GM21529 (cell line): ENCODE results near the gene SIK3.

ENCODE experiments used
- ATAC-seq: cut with Tn5 transposase; IDR thresholded peaks from one replicate; pipeline ENCODE4 v1.9.1; 2021; ENCODE audit not compliant: unreplicated experiment

Gene SIK3

GRCh38 chr11:117080370-117080769 lies 17.9 kb downstream of the SIK3 start:
- no peak for ATAC-seq

DNA sequence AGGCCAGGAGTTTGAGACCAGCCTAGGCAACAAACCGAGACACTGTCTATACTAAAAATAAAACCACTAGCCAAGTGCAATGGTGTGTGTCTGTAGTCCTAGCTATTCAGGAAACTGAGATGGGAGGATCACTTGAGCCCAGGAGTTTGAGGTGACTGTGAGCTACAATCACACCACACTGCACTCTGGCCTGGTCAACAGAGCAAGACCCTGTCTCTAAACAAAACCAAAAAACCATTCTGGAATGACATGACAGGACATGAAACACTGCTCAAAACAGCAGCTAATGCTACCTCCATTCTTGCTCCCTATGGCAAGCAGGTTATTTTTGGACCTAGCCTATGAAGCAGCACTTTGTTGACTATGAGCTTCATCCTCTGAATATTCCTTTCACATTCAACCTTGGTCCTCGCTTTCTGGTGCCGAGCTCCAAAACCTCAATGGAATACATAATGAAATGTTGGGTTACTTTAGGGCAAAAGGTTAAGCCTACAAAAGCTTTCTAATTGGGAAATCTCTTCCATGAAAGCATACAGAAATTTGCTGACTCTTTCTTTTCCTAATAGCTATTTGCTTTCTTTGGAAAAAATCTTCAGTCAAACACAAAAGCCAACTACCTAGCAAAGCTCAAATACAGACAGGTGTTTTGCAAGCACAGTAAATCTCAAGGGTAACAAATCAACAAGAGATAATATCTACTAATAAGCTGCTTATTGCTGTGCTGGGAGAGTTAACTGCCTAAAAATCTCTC lies 21.1 kb downstream of the SIK3 start:
- peak; percentile 40 for ATAC-seq

GRCh38 chr11:117075186-117075585 lies 23.0 kb downstream of the SIK3 start:
- no peak for ATAC-seq

GRCh38 chr11:117074119-117074518 lies 24.1 kb downstream of the SIK3 start:
- ATAC-seq = no peak

DNA sequence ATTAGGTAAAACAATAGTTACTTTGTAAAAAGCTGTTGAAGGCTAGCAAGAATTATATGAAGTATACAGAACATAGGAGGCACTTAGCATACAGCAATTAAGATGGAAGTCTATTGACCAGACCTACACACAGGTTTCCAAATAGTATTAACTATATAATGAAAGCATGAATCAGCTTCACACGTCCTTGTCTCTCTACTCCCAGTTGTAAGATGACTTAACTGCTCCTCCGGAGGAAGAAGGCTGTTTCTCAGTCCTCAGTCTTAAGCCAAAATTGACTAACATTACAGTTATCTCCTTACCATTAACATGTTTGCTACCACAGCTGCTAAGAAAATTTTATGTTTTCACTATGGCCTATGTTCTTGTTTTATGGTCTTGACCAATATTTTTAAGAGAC lies 24.7 kb downstream of the SIK3 start:
- ATAC-seq = no peak

DNA sequence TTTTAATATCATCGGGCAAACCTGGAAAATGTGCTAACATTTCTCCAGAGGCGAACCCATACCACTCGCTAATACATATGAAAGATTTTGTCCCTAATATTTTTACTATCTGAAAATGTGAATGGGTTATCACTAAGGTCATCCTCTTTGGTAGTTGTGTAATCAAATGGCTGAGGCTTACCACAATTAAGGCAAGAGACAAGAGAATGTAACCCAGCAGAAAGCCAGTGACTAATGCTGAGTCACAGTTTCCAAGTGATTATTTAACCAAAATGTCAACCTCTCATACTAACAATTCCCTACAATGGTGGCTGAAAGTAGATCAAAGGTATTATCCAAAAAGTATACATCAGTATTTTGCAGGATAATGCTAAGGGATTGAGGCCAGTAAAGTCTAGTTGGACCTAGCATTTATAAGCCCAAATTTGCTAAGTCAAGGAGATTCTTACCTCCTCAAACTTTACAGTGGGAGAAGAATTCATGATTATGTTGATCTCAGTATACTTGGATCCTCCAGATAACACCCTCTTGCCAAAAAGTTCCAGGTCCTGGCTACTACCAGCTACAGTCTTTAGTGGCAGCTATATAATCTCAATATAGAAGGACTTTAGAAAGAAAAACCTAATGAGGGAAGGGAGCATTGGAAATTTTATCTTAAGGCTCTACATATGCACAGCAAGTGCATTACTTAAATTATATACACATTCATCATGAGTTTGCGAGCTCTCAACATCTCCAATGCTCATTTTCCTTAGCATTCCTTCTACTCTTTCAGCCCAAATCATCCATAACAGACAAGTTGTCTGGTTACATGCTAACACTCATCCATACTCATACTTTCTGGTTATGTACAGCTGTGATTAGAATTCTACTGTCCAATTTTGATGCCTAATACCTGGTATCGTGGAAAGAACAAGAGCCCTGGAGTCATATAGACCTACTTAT lies 25.4 kb downstream of the SIK3 start:
- ATAC-seq = no peak

DNA sequence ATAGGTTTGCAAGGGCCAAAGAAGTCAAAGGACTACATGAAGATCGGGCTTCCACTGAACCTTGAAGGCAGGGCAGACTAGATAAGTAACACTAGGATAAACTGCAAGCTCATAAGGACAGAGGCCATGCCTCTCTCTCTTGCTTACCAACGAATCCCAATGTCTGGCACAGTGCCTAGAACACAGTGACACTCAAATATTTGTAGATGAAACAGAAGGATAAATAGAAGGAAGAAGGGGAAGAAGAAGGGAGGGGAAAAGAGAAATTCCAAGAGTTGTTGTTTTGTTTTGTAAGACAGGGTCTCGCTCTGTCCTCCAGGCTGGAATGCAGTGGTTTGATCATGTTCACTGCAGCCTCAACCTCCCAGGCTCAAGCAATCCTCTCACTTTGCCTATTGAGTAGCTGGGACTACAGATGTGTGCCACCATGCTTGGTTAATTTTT lies 26.9 kb downstream of the SIK3 start:
- ATAC-seq = no peak

GRCh38 chr11:117070016-117070415 lies 28.2 kb downstream of the SIK3 start:
- no peak for ATAC-seq

DNA sequence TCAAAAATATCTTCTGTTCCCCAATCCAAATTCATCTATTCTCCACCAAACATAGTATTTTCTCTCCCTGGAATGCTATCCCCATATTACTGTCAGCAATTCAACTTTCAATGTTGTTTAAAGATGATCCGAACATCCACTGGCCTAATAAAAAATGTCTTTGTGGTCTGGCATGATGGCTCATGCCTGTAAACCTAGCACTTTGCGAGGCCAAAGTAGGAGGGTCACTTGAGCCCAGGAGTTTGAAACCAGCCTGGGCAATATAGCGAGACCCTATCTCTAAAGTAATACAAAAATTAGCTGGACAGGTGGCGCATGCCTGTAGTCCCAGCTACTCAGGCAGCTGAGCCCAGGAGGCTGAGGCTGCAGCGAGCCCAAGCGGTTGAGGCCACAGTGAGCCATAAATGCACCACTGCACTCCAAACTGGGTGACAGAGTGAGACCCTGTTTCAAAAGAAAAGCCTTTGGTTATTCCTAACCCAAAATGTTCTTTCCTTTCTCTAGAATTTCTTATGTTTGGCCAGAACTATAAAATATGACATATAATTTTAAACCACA lies 29.8 kb downstream of the SIK3 start:
- ATAC-seq = no peak

DNA sequence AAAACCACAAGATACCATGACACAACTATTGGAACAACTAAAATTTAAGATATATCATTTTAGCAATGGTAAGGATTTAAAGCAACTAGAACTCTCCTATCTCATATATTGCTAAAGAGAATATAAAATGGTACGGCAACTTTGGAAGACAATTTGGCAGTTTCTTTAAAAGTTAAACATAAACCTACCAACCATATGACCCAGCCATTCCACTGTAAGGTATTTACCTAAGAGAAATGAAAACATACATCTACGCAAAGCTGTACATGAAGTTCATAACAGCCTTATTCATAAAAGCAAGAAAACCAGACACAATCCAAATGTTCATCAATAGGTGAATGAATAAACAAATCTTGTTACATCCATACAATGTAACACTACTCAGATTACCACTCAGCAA lies 31.3 kb downstream of the SIK3 start:
- ATAC-seq = no peak

GRCh38 chr11:117064275-117064674 lies 34.0 kb downstream of the SIK3 start:
- no peak for ATAC-seq

- no peak for ATAC-seq
Observed at GRCh38 chr11:117062498-117062897, 35.7 kb downstream of the SIK3 start.

DNA sequence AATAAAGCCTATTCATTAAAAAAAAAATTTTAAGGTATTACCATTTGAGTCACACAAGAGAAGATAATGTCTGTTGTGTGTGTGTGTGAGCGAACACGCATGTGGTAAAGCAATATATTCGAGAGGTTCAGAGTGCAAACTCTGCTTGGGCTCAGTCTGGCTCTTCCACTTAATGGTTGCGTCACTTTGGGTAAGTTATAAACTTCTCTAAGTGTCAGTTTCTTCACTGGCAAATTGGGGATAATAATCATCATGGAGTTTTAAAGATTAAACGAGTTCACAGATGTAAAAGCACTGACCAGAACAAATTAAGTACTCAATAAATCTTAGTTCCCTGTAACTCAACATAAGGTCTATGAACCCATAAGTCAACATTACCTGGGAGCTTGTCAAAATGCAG lies 37.0 kb downstream of the SIK3 start:
- no peak for ATAC-seq

- no peak for ATAC-seq
Observed at GRCh38 chr11:117059611-117060148, 38.5 kb downstream of the SIK3 start.

GRCh38 chr11:117058761-117059261 lies 39.4 kb downstream of the SIK3 start:
- no peak for ATAC-seq

DNA sequence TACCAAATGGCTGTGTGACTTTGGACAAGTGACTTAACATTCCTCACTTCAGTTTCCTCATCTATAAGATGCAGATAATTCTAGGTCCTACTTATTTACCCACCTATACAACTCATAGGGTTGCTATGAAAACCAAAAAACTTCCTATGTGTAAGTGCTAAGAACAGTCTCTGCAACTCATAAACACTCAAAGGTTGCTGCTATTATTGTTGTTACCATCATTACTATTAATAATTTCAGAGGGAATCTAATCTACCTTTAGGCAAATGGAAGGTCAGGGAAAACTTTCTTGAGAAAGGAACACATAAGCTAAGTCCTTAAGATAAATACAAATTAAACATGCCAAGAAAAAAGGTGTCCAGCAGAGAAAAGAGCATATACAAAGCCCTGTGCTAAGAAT lies 40.5 kb downstream of the SIK3 start:
- no peak for ATAC-seq

DNA sequence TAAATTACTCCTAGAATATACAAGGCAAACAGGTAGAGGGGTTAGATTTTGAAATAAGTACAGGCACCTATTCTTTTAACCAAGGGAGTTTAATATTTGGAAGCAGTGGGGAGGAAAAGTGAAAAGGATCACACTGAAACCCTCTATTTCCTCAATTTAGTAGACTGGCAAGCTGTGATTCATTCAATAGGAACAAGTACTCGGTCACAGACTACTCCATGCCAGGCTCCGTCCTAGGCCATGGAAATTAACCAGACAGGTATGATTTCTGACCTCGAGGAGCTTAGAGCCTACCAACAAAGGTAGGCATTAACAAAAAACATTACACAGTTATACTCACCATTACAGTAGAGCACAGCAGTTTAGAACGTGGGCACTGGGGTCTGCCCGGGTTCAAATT lies 40.9 kb downstream of the SIK3 start:
- ATAC-seq = no peak

GRCh38 chr11:117055469-117055868 lies 42.8 kb downstream of the SIK3 start:
- ATAC-seq = no peak

- no peak for ATAC-seq
Observed at GRCh38 chr11:117054382-117054781, 43.8 kb downstream of the SIK3 start.

GRCh38 chr11:117052196-117053149 lies 45.8 kb downstream of the SIK3 start:
- ATAC-seq = no peak
